Right cardiac atrium (tissue), 5 donors: ENCODE measurements around the gene LRFN4. TPM values are rescaled to one million over a fixed set of nuclear protein-coding genes. Genes with fewer than 3 reads are reported as not detected.

ENCODE experiments used
- ATAC-seq, 2 donors: fragments of 200-7000 bp; cut with Tn5 transposase; one replicate each; pipeline versions ENCODE4 v1.8.0 to v1.9.1; 2020; ENCODE audit warnings: moderate library complexity in 2 of 2, mild to moderate bottlenecking in 1 of 2
- DNase-seq, 3 donors: peaks; one replicate each; pipeline ENCODE4 v3.0.0-alpha.2; 2020
- H3K27ac ChIP-seq: one replicate; pipeline ENCODE4 v1.5.1; 2013; ENCODE audit warnings: mild to moderate bottlenecking, low read length, control low read depth, moderate library complexity
- H3K27me3 ChIP-seq: one replicate; pipeline ENCODE4 v1.6.1; 2013; ENCODE audit not compliant: control insufficient read depth, insufficient read depth
- H3K4me1 ChIP-seq: one replicate; pipeline ENCODE4 v1.6.1; 2013; ENCODE audit warnings: low read length; ENCODE audit not compliant: control insufficient read depth, insufficient read depth
- H3K4me3 ChIP-seq: one replicate; pipeline ENCODE4 v1.5.1; 2013; ENCODE audit warnings: low read length, control low read depth
- H3K9me3 ChIP-seq: one replicate; pipeline ENCODE4 v1.6.1; 2013; ENCODE audit warnings: low read length; ENCODE audit not compliant: control insufficient read depth
- WGBS: extraction: QIAGEN DNeasy Blood & Tissue Kit; methylation state at CpG from one replicate; pipeline ENCODE4 v1.1.7; 2013; 5-methylcytosine and 5-hydroxymethylcytosine counted together
- intact Hi-C, 4 donors: fragments of 100-400 bp; cut with DNase I; formaldehyde crosslinking; loops; one replicate each; pipeline versions ENCODE4 v1.11.0 to v1.14.0; 2022 to 2023
- polyA plus RNA-seq: library from polyadenylated mRNA; stranded (reverse); fragments of 200-250 nt; gene quantifications from one replicate; pipeline ENCODE4 v1.2.3, GENCODE V29; 2013
- total RNA-seq, 4 donors: library from RNA; stranded (reverse); fragmentation: NEBNext Ultra II Directional; extraction: Animal tissue kit (Norgen Biotek cat#: 25700); gene quantifications; one replicate each; pipeline ENCODE4 v1.2.1, GENCODE V29; 2021
- donor health status: healthy with polysubstance abuse.
- donor health status: DM: no; HTN: yes; CAD: no.
- donor health status: DM: no; HTN: no; CAD: no.
- donor health status: DM: no; HTN: yes; CAD: no; lungs with severe emphysema.
- donor health status: DM: yes; HTN: yes; CAD: no.

Gene LRFN4
- total and polyA plus RNA-seq, 5 donors = 10.8 to 14.6 (median 11.8) TPM

DNA sequence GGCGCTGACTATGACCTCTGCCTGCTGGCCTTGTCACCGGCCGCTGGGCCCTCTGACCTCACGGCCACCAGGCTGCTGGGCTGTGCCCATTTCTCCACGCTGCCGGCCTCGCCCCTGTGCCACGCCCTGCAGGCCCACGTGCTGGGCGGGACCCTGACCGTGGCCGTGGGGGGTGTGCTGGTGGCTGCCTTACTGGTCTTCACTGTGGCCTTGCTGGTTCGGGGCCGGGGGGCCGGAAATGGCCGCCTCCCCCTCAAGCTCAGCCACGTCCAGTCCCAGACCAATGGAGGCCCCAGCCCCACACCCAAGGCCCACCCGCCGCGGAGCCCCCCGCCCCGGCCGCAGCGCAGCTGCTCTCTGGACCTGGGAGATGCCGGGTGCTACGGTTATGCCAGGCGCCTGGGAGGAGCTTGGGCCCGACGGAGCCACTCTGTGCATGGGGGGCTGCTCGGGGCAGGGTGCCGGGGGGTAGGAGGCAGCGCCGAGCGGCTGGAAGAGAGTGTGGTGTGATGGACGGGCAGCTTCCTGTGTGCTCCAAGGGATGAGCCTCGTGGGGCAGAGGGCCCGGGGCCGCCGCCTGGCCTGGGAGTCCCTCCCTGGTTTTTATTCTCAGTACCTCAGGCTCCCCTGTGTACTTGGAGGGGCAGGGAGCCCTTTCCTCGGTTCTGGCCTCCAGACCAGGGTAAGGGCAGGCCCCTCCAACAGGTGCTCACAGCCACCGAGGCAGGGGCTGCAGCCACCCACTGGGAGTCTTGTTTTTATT lies 3.0 kb downstream of the LRFN4 start:
- H3K9me3 ChIP-seq = no peaks in the 10 kb centered on the region
- ATAC-seq (no peak), DNase-seq (peak in 2 of 3 donors; percentile 33 to 60)
- no peak overlapping the region for H3K4me3 ChIP-seq
- no peak overlapping the region for H3K27ac ChIP-seq
- intact Hi-C loops = no loop called here
- H3K4me1 ChIP-seq = peaks cover 3% of the 10 kb centered on the region
- WGBS = 90% methylated on average over 41 of the region's 41 CpGs
- no peaks in the 10 kb centered on the region for H3K27me3 ChIP-seq

GRCh38 chr11:66860449-66860831 lies 3.6 kb downstream of the LRFN4 start:
- Histone ChIP-seq H3K27ac (no peak overlapping the region), H3K9me3 (no peaks in the 10 kb centered on the region), H3K27me3 (no peaks in the 10 kb centered on the region), H3K4me1 (peaks cover 3% of the 10 kb centered on the region), H3K4me3 (no peak overlapping the region)
- peak in 1 of 3 donors; percentile 58 for DNase-seq
- ATAC-seq = no peak
- 76% methylated on average over 18 of the region's 18 CpGs for WGBS
- intact Hi-C loops = no loop called here

- ATAC-seq (no peak), DNase-seq (peak in 1 of 3 donors; percentile 29)
- Histone ChIP-seq H3K4me1 (no peaks in the 10 kb centered on the region), H3K9me3 (no peaks in the 10 kb centered on the region), H3K4me3 (no peak overlapping the region), H3K27ac (no peak overlapping the region), H3K27me3 (no peaks in the 10 kb centered on the region)
- intact Hi-C loops = no loop called here
- WGBS = 92% methylated on average over 32 of the region's 32 CpGs
These were observed 4.3 kb downstream of the LRFN4 start for GRCh38 chr11:66861038-66861773.

DNA sequence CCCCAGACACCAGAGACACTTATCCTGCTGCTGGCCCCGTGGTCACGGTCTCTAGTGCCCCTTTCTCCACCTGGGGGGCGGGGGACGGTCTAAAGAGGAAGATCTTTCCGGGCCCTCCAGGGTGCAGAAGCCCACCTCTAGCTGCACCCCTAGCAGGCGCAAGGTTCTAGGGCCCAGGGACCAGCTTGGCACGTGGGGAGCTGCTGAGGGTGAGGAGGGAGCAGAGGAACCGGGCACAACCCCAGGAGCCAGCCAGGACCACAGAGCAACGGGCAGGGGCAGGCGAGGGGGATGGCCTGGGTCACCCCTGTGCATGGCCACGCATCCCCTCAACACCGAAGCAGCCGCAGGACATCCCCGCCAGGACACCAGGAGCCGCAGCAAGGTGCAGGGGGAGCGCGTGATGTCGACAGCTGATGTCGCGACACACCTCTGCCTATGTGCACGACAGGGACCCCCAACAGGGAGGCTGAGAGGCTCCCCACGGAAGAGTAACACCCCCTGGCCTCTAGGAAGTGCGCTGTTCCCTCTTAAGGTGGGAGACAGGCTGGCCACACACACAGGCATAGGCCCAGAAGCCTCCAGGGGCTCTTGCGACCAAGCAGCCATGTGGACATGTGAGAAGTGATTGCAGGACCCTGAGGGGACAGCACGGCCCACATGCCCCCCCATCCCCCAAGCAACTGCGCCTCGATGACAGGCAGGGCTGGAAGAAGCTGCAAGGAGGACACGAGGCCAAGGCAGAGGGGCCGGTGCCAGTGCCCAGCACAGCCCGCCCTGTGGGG lies 5.1 kb downstream of the LRFN4 start:
- DNase-seq (peak in 1 of 3 donors; percentile 38), ATAC-seq (no peak)
- Histone ChIP-seq H3K4me3 (no peak overlapping the region), H3K9me3 (no peaks in the 10 kb centered on the region), H3K4me1 (no peaks in the 10 kb centered on the region), H3K27me3 (no peaks in the 10 kb centered on the region), H3K27ac (no peak overlapping the region)
- intact Hi-C loops = no loop called here
- WGBS = 88% methylated on average over 30 of the region's 30 CpGs

DNA sequence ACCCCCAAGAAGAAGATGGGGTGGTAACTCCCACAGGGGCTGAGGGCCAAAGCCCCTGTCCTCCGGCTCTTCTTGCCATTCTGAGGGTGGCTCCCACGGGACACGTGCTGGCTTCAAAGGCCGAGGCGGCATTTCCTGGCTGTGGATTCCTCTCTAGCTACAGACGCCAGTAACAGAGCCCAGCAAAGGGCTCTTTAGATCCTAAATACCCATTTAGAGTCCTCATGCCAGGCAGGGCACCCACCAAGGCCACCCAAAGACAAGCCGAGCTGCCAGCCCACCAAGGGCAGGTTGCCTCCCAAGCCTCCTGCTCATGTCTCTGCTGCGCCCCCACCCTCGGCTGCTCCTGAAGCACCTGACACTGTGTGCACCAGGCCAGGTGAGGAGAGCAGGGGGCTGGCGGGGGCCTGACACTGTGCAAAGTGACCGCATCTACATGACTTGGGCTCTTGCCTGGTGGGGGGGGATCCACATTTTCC lies 5.7 kb downstream of the LRFN4 start:
- WGBS = 87% methylated on average over 11 of the region's 11 CpGs
- no peak for ATAC-seq
- Histone ChIP-seq H3K27me3 (no peaks in the 10 kb centered on the region), H3K4me1 (no peaks in the 10 kb centered on the region), H3K4me3 (no peak overlapping the region), H3K27ac (no peak overlapping the region), H3K9me3 (no peaks in the 10 kb centered on the region)
- intact Hi-C loops = no loop called here
- DNase-seq = peak in 1 of 3 donors; percentile 56

- DNase-seq (peak in 1 of 3 donors; percentile 50), ATAC-seq (no peak)
- Histone ChIP-seq H3K4me1 (no peaks in the 10 kb centered on the region), H3K27me3 (no peaks in the 10 kb centered on the region), H3K4me3 (no peak overlapping the region), H3K27ac (no peak overlapping the region), H3K9me3 (no peaks in the 10 kb centered on the region)
- intact Hi-C loops = no loop called here
- WGBS = 89% methylated on average over 31 of the region's 31 CpGs
These were observed 6.7 kb downstream of the LRFN4 start for GRCh38 chr11:66863428-66864125.

DNA sequence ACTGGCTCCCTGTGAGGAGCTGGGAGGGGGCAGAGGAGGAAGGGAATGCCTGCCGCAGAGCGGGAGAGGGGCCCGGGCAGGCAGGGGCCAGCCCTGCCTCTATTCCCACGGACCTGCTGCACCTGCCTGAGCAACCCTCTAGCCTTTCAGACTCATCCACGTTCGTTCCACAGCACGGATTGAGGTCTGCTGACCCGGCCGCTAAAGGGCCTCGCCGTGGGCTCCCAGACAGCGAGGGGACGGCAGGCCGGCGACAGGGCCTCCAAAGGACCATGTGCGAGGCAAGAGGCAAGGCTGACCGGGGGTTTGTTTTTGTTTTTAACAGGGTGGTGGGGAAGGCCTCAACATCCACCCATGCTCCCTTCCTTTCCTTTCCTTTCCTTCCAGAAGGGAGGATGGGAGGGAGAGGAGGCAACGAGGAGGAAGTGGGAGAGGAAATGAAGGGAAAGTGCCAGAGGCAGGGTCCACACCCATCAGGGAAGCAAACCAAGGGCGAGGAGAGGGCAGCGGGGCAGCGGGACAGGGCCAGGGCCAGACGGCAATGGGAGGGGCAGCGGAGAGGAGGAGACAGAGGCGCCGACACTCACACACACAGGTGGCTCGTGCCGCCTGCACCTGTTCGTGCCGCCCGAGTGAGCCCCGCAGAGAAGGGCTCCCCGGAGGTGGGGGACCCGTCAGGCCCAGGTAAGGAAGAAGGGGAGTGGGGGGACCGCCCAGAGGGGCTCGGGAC lies 7.5 kb downstream of the LRFN4 start:
- no peak overlapping the region for H3K27ac ChIP-seq
- intact Hi-C loops = no loop called here

DNA sequence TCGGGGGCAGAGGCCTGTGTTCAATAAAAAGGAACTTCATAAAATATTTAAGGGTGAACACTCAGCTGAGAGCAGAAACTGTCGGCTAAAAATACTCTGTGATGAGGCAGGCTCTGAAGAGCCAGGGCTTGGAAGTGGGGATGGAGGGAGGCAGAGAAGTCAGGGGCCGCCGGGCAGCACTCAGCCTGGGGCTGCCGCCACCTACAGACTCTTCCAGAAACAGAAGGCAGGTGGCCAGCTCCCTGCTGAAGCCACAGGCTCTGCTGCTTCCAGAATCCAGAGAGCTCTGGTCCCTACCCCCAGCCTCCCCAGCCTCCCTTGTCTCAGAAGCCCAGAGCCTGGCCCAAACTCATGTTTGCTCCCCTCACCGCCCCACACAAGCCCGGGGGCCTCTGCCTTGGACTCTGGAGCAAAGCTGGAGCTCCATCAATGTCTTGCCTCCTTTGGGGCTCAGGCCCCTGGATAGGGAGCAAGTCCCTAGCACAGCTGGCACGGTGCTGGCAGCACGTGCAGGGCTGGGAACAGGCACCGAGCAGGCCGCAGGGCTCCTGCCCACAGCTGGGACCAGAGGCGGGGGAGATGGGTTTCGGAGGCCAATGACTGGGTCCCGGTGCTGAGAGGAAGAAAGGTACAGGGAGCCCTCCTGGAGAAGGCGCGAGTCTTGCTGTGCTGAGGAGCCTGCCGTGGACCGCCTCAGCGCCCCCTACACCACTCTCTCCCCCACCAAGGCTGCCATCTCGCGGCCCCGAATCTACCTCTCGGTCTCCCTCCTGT lies 8.2 kb downstream of the LRFN4 start:
- Histone ChIP-seq H3K4me3 (no peak overlapping the region), H3K9me3 (no peaks in the 10 kb centered on the region), H3K27ac (no peak overlapping the region), H3K4me1 (no peaks in the 10 kb centered on the region), H3K27me3 (no peaks in the 10 kb centered on the region)
- ATAC-seq (no peak), DNase-seq (peak in 1 of 3 donors; percentile 32)
- intact Hi-C loops = no loop called here
- 85% methylated on average over 23 of the region's 23 CpGs for WGBS

More for the DNA sequence above, 7.5 kb downstream of the LRFN4 start:
- no peak for ATAC-seq
- peak in 1 of 3 donors; percentile 43 for DNase-seq
- H3K27me3 ChIP-seq = no peaks in the 10 kb centered on the region
- H3K9me3 ChIP-seq = no peaks in the 10 kb centered on the region
- no peaks in the 10 kb centered on the region for H3K4me1 ChIP-seq
- no peak overlapping the region for H3K4me3 ChIP-seq
- WGBS = 73% methylated on average over 35 of the region's 35 CpGs

GRCh38 chr11:66866007-66866406 lies 9.1 kb downstream of the LRFN4 start:
- Histone ChIP-seq H3K4me1 (no peaks in the 10 kb centered on the region), H3K27ac (no peak overlapping the region), H3K4me3 (no peak overlapping the region), H3K27me3 (no peaks in the 10 kb centered on the region), H3K9me3 (no peaks in the 10 kb centered on the region)
- intact Hi-C loops = no loop called here
- DNase-seq (peak in 2 of 3 donors; percentile 27 to 51), ATAC-seq (no peak)
- 94% methylated on average over 23 of the region's 23 CpGs for WGBS
